ENCODE data around the gene LACRT. TPM values are rescaled to one million over a fixed set of nuclear protein-coding genes. Genes with fewer than 3 reads are reported as not detected.

Gene LACRT
- total and polyA plus RNA-seq, 2 of the 8 experiments (the other 6 are each of a cell fraction or from before 2014, with no cell fraction given), result not detected

- TF ChIP-seq TAF7 (optimal IDR thresholded peaks at IDR 0.05; ENCODE audit: borderline replicate concordance, low read depth, low read length) (no peak), KDM5A (IDR thresholded peaks at IDR 0.05; ENCODE audit: low read length) (no peak), RAD21 (IDR thresholded peaks at IDR 0.05 in 1 of 2, conservative IDR thresholded peaks at IDR 0.05 in 1 of 2; ENCODE audit: low read depth in 2 of 2, low read length in 2 of 2) (peak; percentile 72 to 77), RXRA (IDR thresholded peaks at IDR 0.05; ENCODE audit: insufficient read depth, low read depth, low read length) (no peak), TBP (IDR thresholded peaks at IDR 0.05; ENCODE audit: low read depth, low read length) (no peak), SUZ12 (IDR thresholded peaks at IDR 0.05; ENCODE audit: low read length) (no peak), EZH2 (IDR thresholded peaks at IDR 0.05; ENCODE audit: low read depth, low read length, severe bottlenecking) (no peak), JUN (IDR thresholded peaks at IDR 0.05; ENCODE audit: low read depth, low read length) (no peak), SP1 (IDR thresholded peaks at IDR 0.05; ENCODE audit: low read depth, low read length) (no peak), TEAD4 (IDR thresholded peaks at IDR 0.05; ENCODE audit: low read depth, low read length) (peak; percentile 87), JUND (IDR thresholded peaks at IDR 0.05; ENCODE audit: low read length) (no peak), SP4 (IDR thresholded peaks at IDR 0.05; ENCODE audit: low read length) (no peak), NANOG (IDR thresholded peaks at IDR 0.05; ENCODE audit: insufficient read depth, low read depth, low read length, poor library complexity, severe bottlenecking) (no peak), RNF2 (IDR thresholded peaks at IDR 0.05; ENCODE audit: borderline replicate concordance, low read depth, low read length, missing control alignments, poor library complexity, severe bottlenecking) (no peak), ZNF274 (IDR thresholded peaks at IDR 0.05; ENCODE audit: borderline replicate concordance, extremely low read depth, low read length) (no peak), CBX8 (IDR thresholded peaks at IDR 0.05; ENCODE audit: borderline replicate concordance, low read depth, low read length) (no peak), USF2 (IDR thresholded peaks at IDR 0.05; ENCODE audit: low read length) (no peak), CHD2 (IDR thresholded peaks at IDR 0.05; ENCODE audit: low read length) (no peak), CBX5 (IDR thresholded peaks at IDR 0.05; ENCODE audit: low read depth, low read length) (no peak), SIX5 (IDR thresholded peaks at IDR 0.05; ENCODE audit: low read depth, low read length) (no peak), CTCF (IDR thresholded peaks at IDR 0.05; ENCODE audit: control extremely low read depth in 1 of 3, insufficient read depth in 1 of 3, low read depth in 1 of 3, low read length in 3 of 3) (peak; percentile 75 to 97 (median 84)), BCL11A (IDR thresholded peaks at IDR 0.05; ENCODE audit: low read depth in 2 of 2, low read length in 2 of 2) (no peak)
Observed at GRCh38 chr12:54596526-54596946, 38.2 kb downstream of the LACRT start (continued).

Data from H1 (cell line).